Activated CD4-positive, alpha-beta T cell treated with anti-CD3 and anti-CD28 coated beads, Interleukin-2, amount 50 U/mL, for 48 hours (primary cell): ENCODE measurements around the gene ZSWIM4.
A peak's percentile ranks its signal among the peaks of the same experiment; 100 is the strongest.

Source experiments
- DNase-seq, 2 experiments: peaks; one replicate each; pipeline ENCODE4 v3.0.0-alpha.2; 2020

Gene ZSWIM4

DNA sequence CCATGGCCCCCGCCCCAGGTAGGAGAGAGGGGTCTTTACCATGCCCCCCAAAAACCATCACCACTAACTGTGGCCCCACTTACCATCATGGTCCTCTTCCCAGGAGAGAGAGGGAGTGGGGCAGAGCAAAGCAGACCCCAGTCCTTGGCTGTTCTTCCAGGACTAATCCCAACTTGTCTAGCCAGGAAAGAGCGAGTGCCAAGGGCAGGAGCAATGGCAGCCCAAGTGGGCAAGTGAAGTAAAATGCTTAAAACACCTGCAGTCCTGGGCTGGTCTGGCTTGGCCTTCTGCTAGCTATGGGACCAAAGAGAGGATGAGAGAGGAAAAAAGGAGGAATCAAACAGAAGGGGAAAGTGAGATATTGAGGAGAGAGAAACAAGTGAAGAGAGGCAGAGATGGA, 17.9 kb downstream of the ZSWIM4 start:
- no peak for DNase-seq

DNA sequence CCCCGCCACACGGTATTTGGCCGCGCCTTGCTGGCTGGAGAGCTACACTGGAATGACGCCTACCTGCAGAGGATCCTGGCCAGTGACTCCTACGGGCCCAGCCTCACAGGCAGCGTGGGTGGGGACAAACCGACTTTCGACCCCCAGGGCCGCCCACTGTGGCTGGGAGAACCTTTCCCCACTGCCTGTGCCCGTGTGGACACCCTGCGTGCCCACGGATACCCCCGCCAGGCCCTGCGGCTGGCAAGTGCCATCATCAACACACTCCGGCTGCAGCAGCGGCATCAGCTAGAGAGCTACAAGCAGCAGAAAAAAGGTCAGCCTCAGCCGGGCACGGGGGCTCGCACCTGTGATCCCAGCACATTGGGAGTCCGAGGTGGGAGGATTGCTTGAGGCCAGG, 19.3 kb downstream of the ZSWIM4 start:
- no peak for DNase-seq

DNA sequence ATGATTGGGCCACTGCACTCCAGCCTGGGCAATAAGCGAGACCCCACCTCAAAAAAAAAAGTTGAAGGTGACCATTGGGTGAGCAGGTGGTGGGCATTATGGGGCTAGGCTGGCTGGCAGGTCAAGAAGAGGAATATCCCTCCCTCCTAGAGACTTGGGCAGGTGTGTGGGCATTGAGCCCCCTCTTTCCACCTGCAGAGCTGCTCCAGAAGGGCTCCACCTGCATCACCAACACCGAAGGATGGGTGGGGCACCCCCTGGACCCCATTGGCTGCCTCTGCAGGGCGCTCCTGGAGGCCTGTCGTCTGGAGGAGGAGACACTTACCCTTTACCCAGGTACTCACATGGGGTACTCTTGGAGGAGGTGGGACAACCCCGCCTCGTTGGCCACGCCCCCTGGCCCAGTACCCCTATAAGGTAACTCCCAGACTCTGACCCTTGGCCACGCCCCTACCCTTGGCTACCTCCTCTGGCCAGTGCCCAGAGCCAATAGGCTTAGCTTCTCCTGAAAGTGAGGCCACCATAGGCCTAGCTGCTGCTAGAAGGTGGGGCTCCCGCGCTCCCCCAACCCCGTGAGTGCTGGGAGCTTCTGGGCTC, 21.9 kb downstream of the ZSWIM4 start:
- peak in 1 of 2 experiments; percentile 34 for DNase-seq

DNA sequence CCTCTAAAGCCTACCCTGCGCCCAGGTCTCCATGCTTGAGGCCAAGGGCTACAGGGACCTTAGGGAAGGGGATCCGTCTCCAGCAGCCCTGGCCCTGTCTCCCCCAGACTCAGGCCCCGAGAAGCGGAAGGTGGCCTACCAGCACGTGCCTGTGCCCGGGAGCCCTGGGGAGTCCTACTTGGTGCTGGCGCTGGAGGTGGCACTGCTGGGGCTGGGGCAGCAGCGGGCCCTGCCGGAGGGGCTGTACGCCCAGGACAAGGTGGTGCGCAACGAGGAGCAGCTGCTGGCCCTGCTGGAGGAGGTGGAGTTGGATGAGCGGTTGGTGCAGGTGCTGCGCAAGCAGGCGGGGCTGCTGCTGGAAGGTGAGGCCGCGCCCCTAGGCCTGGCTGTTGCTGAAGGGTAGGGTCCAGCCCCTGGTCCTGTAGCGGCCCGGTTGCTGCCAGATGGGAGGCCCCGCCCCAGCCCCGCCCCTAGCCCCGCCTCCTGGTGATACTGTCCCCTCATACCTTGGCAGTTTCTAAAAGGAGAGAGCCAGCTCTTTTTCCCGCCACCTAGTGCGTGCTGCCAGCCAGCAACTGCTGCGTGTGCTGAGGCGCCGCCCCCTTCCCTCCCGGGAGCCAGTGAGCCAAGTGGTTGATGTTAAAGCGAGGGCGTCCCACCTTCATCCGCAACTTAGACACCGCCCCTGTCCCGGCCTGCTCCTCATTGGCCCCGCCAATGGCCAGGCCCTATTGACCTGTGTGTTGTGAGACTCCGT, 22.6 kb downstream of the ZSWIM4 start:
- peak in 1 of 2 experiments; percentile 32 for DNase-seq

DNA sequence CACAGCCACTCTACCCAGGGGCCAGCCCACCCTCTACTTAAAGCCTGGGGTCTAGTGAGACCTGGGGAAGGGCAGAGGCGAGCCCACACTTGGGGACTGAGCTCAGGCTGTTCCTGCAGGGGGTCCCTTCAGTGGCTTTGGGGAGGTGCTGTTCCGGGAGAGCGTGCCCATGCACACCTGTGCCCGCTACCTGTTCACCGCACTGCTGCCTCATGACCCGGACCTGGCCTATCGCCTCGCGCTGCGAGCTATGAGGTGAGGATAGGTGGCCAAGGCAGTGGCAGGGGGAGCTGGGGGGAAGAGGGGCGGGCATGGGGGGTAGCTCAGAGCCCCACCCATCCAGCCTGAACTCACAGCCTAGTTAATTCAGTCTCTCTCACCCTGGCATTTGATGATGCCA, 24.0 kb downstream of the ZSWIM4 start:
- DNase-seq = no peak

DNA sequence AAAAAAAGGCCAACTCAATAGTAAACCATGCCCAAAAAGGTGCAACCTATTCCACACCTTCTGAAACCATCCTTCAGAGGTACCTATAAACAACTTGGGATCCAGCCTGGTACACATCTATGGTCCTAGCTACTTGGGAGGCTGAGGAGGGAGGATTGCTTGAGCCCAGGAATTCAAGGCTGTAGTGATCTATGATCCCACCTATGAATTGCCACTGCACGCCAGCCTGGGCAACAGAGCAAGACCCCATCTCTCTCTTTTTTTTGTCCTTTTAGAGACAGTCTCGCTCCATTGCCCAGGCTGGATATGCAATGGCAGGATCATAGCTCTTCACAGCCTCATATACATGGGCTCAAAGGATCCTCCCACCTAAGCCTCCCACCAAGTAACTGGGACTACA, 26.0 kb downstream of the ZSWIM4 start:
- DNase-seq = no peak

DNA sequence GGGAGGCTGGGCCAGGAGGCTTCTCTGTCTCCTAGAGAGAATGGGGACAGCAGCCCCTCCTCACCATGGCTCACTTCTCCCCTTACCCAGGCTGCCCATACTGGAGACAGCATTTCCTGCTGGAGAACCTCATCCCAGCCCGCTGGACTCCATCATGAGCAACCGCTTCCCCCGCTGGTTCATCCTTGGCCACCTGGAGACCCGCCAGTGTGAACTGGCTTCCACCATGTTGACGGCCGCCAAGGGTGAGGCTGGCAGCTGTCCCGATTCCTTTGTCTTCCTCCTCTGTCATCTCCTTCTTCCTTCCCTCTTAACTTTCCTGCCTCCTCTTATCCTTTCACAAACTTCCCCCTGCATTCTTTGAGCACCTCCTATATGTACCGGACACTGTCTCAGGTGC, 28.0 kb downstream of the ZSWIM4 start:
- no peak for DNase-seq

DNA sequence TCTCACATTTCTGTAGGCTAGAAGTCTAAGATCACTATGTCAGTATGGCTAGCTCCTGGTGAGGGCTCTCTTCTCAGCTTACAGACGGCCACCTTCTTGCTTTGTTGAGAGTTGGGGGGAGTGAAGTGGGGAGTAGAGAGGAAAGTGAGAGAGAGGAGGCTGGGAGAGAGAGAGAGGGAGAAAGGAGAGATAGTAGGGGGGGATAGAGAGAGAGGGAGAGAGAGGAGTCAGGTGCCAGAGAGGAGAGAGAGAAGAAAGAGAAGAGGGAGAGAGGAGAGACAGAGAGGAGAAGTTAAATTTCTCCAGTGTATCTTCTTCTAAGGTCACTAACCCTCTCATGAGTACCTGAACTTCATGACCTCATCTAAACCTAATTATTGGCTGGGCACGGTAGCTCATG, 28.7 kb downstream of the ZSWIM4 start:
- no peak for DNase-seq

DNA sequence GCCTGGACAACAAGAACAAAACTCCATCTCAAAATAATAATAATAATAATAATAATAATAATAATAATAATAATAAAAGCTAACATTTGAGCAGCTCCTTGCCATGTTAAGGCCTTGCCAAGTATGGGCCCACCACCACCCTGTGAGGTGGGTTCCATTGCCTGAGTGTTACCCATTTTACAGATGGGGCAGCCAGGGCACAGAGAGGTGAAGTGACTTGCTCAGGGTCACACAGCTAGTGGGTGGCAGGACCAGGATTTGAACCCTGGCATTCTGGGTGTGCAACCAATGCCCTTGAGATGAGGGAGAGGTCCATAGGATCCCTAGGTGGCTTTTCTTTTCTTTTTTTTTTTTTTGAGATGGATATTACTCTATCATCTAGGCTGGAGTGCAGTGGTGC, 29.5 kb downstream of the ZSWIM4 start:
- no peak for DNase-seq

DNA sequence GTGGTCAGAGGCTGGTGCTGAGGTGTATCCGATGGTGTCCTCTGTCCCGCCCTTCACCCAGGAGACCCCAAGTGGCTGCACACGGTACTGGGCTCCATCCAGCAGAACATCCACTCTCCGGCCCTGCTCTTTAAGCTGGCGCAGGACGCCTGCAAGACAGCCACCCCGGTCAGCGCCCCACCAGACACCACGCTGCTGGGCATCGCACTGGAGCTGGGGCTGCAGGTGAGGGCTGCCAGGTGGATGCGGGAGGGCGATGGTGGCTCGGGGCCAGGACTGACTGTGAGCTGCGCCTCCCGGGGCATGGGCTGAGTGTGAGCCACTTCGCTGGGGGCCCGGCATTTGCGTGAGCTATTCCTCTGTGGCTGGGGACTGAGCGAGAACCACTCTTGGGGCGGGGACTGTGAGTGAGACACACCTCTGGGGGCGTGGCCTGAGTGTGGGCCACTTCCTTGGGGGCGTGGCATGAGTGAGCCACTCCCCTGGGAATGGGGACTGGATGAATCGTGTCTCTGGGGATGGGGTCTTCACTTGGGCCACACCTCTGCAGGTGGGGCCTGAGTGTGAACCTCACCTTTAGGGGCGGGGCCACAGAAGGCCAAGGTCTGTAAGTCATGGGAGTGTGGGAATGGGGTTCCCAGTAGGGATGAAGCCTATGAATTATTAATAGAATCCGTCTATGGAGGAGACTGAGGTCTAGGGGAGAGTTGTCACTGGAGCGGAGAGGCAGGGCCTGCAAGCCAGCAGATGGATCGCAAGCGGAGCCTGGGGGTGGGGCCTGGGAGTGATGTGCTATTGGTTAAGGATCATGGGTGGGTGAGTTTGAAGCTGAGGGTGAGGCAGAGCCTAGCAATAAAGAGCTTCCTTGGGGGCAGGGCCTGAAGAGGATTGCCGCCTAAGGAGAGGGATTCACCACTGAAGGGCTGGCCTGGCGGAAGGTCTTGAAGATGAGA, 30.5 kb downstream of the ZSWIM4 start:
- DNase-seq = no peak

DNA sequence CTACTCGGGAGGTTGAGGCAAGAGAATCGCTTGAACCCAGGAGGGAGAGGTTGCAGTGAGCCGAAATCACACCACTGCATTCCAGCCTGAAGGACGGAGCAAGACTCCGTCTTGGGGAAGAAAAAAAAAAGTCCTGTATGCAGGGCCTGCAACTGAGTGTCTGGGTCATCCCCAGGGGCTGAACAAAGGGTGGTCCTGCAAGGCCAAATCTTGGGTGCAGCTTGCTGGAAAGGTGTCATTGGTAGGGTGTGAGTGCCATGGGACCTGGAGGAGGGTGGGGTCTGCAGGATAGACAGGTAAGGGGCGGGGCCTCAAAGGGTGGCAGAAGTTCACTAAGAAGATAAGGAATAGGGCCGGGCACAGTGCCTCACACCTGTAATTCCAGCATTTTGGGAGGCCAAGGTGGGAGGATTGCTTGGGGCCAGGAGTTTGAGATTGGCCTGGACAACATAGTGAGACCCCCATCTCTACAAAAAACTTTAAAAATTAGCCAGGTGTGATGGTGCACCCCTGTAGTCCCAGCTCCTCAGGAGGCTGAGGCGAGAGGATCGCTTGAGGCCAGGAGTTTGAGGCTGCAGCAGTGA, 31.5 kb downstream of the ZSWIM4 start:
- DNase-seq = no peak

DNA sequence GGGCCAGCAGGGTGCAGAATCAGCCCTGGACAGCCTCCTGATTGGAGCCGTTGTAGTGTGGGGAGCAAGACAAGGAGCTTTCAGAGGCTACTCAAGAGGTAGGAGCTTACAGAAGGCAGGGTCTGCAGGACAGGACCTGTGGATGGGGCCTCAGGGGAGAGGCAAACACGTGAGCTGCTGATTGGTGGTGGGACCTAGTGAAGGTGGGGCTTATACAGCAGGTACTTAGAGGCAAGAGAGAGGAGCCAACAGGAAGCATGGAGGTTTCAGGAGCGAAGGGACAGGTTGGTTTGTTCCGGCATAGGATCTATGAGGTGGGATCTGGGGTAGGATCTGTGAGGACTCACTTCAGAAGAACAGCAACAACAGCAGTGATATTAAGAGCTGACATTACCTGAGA, 32.4 kb downstream of the ZSWIM4 start:
- DNase-seq = no peak

DNA sequence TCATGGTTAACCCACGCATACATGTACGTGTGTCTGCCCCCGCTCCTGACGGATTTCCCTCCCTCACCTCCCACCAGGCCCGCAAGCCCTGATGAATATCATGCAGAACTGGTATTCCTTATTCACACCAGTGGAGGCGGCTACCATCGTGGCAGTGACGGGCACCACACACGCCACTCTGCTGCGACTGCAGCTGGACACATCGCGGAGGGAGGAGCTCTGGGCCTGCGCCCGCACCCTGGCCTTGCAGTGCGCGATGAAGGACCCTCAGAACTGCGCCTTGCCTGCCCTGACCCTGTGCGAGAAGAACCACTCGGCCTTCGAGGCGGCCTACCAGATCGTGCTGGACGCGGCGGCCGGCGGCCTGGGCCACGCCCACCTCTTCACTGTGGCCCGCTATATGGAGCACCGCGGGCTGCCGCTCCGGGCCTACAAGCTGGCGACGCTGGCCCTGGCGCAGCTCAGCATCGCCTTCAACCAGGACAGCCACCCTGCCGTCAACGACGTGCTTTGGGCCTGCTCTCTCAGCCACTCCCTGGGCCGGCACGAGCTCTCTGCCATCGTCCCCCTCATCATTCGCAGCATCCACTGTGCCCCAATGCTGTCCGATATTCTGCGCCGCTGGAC, 35.0 kb downstream of the ZSWIM4 start:
- no peak for DNase-seq

DNA sequence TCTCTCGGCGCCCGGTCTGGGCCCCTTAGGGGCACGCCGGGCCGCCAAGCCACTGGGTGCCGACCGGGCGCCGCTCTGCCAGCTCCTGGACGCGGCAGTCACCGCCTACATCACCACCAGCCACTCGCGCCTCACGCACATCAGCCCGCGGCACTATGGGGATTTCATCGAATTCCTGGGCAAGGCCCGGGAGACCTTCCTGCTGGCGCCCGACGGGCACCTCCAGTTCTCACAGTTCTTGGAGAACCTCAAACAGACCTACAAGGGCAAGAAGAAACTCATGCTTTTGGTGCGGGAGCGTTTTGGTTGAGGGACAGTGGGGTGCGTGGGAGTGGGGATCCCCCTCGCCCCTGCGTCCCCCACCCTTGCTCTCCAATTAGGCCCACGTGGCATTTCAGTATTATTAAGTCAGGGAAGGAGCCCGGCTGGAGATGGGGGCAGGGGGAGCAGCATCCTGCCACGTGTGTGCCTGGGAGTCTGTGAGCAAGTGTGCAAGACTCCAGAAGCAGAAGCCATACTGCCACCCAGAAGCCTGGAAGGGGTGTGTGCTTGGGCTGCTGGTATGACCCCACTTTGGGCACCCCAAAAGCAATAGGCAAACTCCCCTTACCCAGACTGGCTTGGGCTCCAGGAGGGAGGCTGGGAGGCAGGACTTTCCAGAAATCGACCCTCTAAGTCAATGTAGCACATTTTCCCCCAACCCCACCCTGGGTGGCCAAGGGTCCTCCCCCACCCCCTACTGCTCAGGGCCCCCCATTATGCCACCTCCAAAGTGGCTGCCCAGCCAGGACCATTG, 35.7 kb downstream of the ZSWIM4 start:
- DNase-seq = no peak

DNA sequence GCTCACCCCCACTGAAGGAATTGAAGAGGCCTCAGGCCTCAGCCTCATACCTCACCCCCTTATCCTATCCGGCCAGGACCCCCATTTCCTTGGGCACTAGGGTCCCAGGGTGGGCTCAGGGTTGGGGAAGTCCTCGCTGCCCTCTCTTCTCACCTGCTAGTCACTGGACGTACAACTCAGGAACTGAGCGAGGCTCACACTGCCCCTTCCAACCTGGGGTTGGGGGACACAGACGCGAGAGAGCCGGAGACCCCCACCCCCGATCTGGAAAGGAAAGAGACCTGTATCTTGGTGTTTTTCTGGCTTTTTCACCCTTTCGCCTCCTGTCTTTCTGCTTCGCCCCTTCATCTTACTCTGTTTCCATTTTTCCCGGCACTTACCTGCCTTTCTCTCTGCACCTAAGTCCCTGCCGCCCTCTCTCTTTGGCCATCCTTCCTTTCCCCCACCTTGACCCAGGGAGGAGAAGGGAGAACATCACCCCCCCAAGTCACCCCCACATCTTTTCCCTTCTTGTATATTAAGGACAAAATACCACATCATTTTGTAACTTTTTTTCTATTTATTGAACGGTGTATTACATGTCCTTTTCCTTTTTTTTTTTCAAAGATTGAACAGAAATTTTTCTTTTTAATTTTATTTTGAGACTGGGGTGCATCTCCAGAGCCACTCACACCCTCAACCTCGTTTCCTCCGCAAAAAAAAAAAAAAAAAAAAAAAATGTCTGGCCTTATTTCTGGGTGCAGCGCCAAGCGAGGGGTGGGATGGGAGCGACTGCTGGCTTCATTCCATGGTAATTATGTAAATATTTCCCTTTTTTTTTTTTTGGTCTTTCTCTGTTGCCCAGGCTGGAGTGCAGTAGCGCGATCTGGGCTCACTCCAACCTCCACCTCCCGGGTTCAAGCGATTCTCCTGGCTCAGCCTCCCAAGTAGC, 36.6 kb downstream of the ZSWIM4 start:
- DNase-seq = no peak

DNA sequence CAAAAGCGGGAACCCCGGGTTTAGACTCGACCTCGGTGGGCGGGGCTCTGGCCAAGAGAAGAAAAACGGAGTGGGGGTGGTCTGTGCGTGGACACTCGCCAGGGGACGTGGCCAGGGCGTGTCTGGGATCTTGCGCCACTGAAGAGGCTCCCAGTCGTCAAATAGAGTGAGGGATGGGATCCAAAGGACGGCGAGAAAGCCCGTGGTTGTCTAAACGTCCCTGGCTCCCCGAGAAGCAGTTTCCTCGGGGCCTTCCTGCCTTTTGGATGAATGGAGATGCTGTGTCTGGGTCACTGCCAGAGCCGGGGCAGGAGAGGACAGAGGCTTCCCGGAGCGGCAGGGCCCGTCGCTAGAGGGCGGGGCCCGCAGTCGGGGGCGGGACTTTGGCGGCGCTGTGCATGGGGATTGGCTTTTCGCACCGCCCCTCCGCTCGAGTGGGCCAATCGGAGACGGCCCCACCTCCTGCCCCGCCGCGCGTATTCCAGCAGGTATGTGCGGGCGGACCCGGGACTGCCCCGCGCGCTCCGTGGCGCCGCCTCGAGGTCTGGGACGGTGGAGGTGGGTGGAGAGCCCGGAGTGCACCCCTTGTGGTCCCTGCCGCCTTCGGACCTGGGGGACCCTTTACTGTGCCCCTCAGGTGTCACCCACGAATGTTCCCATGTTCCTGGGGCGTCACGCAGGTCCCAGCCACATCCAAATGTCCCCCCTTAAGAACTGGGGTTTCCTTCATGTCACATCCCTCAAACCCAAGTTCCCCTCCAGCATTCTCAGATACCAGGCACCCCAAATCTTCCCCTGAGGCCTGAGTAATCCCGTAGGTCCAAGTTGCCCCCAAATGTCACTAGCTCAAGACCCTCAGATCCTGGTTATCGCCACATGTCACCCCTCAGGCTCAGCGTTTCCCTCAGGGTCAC, 38.3 kb downstream of the ZSWIM4 start:
- DNase-seq = peak; percentile 97

DNA sequence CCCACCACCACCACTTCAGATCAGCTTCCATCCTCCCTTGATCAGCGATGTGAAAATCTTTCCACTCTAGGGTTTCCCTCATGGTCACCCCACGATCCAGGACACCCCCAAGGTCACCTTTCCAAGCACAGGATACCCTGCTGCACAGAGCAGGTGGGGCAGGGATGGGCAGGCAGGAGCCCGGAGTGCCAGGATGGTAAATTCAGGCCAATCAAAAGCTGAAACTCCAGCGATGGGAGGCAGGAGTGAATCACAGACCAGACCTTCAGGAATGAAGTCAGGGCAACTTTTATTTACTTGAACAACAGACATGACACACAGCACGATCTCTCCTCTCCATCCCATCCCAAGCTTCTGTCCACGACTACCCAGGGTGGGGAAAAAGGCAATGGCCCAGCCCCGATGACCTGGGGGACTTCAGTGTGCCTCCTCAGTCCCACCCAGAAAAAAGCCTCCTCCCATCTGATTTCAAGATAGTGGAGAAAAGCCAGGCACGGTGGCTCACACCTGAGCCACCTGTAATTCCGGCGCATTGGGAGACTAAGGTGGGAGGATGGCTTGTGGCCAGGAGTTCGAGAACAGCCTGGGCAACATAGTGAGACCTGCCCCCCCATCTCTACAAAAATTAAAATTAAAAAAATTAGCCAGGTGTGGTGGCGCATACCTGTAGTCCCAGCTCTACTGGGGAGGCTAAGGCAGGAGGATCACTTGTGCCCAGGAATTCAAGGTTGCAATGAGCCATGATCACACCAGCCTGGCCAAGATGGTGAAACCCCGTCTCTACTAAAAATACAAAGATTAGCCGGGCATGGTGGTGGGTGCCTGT, 39.2 kb downstream of the ZSWIM4 start:
- no peak for DNase-seq

DNA sequence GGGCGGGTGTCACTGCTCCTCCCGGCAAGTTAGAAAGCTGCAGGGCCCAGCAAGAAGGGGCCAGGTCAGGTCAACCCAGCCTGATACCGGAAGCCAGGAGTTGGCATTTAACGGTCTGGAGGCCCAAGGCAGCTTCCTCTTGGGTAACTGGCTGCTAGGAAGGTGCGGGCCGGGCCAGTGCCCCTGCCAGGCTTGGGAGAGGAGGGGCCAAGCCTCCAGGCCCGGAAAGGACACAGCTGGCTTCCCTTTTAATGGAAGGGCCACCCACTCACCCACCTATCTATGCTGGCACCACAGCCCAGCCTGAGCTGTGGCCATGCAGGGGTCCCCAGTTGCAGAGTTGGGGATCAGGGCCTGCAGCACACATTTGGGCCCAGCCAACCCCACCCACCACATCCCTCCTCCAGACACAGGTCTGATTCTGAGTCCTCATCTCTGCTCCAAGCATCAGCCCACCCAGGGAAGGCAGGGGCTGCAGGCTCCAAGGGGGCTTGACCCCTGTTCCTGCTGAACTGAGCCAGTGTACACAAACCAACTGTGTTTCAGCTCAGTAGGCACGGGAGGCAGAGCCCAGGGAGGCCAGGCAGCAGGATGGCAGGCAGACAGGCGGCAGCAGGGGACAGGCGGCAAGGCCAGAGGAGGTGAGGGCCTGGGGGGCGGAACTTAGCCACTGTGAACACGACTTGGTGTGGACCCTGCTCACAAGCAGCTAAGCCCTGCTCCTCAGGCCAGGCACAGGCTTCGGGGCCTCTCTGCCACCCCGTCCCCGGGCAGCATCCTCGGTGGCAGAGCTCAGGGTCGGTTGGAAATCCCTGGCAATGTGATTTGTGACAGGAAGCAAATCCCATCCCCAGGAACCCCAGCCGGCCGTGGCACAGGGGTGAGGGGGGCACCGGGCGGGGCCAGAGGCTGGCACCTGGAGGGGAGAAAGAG, 40.8 kb downstream of the ZSWIM4 start:
- no peak for DNase-seq
